ENCODE data around the gene SMIM33. TPM values are rescaled to one million over a fixed set of nuclear protein-coding genes. Genes with fewer than 3 reads are reported as not detected.

The SMIM33 gene
- total and polyA plus RNA-seq, 9 donors: not detected

GRCh38 chr5:139488260-139488659, 17.5 kb downstream of the SMIM33 start:
- Histone ChIP-seq H3K9me3 (no peaks in the 10 kb centered on the region), H3K36me3 (no peaks in the 10 kb centered on the region), H3K4me3 (no peak overlapping the region), H3K4me1 (ENCODE audit: insufficient read depth) (peaks cover 2% of the 10 kb centered on the region), H3K27ac (no peak overlapping the region), H3K27me3 (no peaks in the 10 kb centered on the region)
- intact Hi-C loops (cut with DNase I): no loop called here
- TF ChIP-seq CTCF (IDR thresholded peaks at IDR 0.05): no peak
- TF ChIP-seq POLR2A (IDR thresholded peaks at IDR 0.05): no peak
- no peak for TF ChIP-seq EP300 (IDR thresholded peaks at IDR 0.05)
- 72 to 80% (median 74%) methylated on average over 3 of the region's 3 CpGs for WGBS, 3 donors
- no peak for DNase-seq

GRCh38 chr5:139492700-139493192, 21.9 kb downstream of the SMIM33 start:
- no peaks in the 10 kb centered on the region for H3K9me3 ChIP-seq
- H3K36me3 ChIP-seq: no peaks in the 10 kb centered on the region
- 9 to 16% (median 16%) methylated on average over 6 of the region's 6 CpGs for WGBS, 3 donors
- H3K4me1 ChIP-seq (ENCODE audit: insufficient read depth): no peaks in the 10 kb centered on the region
- H3K27ac ChIP-seq: no peak overlapping the region
- no peaks in the 10 kb centered on the region for H3K27me3 ChIP-seq
- TF ChIP-seq EP300 (IDR thresholded peaks at IDR 0.05) (no peak), CTCF (IDR thresholded peaks at IDR 0.05) (no peak), POLR2A (IDR thresholded peaks at IDR 0.05) (no peak)
- no peak for DNase-seq
- intact Hi-C loops (cut with DNase I): no loop called here
- H3K4me3 ChIP-seq: no peak overlapping the region

GRCh38 chr5:139494256-139494655, 23.5 kb downstream of the SMIM33 start:
- Histone ChIP-seq H3K9me3 (no peaks in the 10 kb centered on the region), H3K4me3 (no peak overlapping the region), H3K27ac (no peak overlapping the region), H3K27me3 (no peaks in the 10 kb centered on the region), H3K36me3 (no peaks in the 10 kb centered on the region), H3K4me1 (ENCODE audit: insufficient read depth) (no peaks in the 10 kb centered on the region)
- intact Hi-C loops (cut with DNase I): no loop called here
- 92 to 94% (median 93%) methylated on average over 3 of the region's 3 CpGs for WGBS, 3 donors
- TF ChIP-seq POLR2A (IDR thresholded peaks at IDR 0.05) (no peak), EP300 (IDR thresholded peaks at IDR 0.05) (no peak), CTCF (IDR thresholded peaks at IDR 0.05) (no peak)
- DNase-seq: no peak

- Histone ChIP-seq H3K4me3 (no peak overlapping the region), H3K9me3 (no peaks in the 10 kb centered on the region), H3K4me1 (ENCODE audit: insufficient read depth) (no peaks in the 10 kb centered on the region), H3K27me3 (no peaks in the 10 kb centered on the region), H3K36me3 (no peaks in the 10 kb centered on the region), H3K27ac (no peak overlapping the region)
- intact Hi-C loops (cut with DNase I): no loop called here
- DNase-seq: no peak
- TF ChIP-seq EP300 (IDR thresholded peaks at IDR 0.05): no peak
- TF ChIP-seq CTCF (IDR thresholded peaks at IDR 0.05): no peak
- no peak for TF ChIP-seq POLR2A (IDR thresholded peaks at IDR 0.05)
Observed at GRCh38 chr5:139494832-139495231, 24.0 kb downstream of the SMIM33 start.
